HepG2 (cell line): Measurements from ENCODE around the gene TSPAN31. TPM values are rescaled to one million over a fixed set of nuclear protein-coding genes. Genes with fewer than 3 reads are reported as not detected.
A peak's percentile ranks its signal among the peaks of the same experiment; 100 is the strongest.

Experiments used
- ARNT ChIP-seq: fragments of 450-650 bp; IDR thresholded peaks from 2 replicates; pipeline ENCODE4 v1.6.1; 2017
- CBX5 ChIP-seq: sonication (generic); formaldehyde crosslinking; IDR thresholded peaks from 2 replicates; pipeline ENCODE4 v1.4.0; 2020; ENCODE audit warnings: missing genetic modification reagents, borderline replicate concordance
- CENPT ChIP-seq: sonication (generic); formaldehyde crosslinking; IDR thresholded peaks from 2 replicates; pipeline ENCODE4 v1.8.0; 2022; ENCODE audit warnings: low read depth, mild to moderate bottlenecking, moderate library complexity, missing genetic modification reagents
- GABPA ChIP-seq, 2 experiments: IDR thresholded peaks; 2 replicates each; pipeline ENCODE4 v1.6.1; 2011 to 2016; ENCODE audit warnings: low read depth in 2 of 2, low read length in 1 of 2, missing biosample characterization in 1 of 2, missing genetic modification characterization in 1 of 2
- HDAC1 ChIP-seq: sonication (generic); formaldehyde crosslinking; IDR thresholded peaks from 2 replicates; pipeline ENCODE4 v1.5.1; 2020; ENCODE audit warnings: mild to moderate bottlenecking, missing genetic modification reagents
- HOXA5 ChIP-seq: sonication (generic); formaldehyde crosslinking; IDR thresholded peaks from 2 replicates; pipeline ENCODE4 v1.4.0; 2020; ENCODE audit warnings: missing genetic modification reagents
- KAT8 ChIP-seq: IDR thresholded peaks from 2 replicates; pipeline ENCODE4 v1.6.1; 2016; ENCODE audit warnings: missing genetic modification reagents, missing compliant biosample characterization
- KLF13 ChIP-seq: sonication (generic); formaldehyde crosslinking; IDR thresholded peaks from 2 replicates; pipeline ENCODE4 v1.4.0; 2020; ENCODE audit warnings: mild to moderate bottlenecking, missing genetic modification reagents
- RFX3 ChIP-seq: IDR thresholded peaks from 2 replicates; pipeline ENCODE4 v1.6.1; 2016; ENCODE audit warnings: missing biosample characterization, missing genetic modification reagents
- SRY ChIP-seq: sonication (generic); formaldehyde crosslinking; IDR thresholded peaks from 2 replicates; pipeline ENCODE4 v1.8.0; 2022; ENCODE audit warnings: mild to moderate bottlenecking, missing genetic modification reagents
- SYNCRIP ChIP-seq: fragments of 200-400 bp; formaldehyde crosslinking; IDR thresholded peaks from 2 replicates; pipeline ENCODE4 v1.6.1; 2018; ENCODE audit warnings: mild to moderate bottlenecking, low read depth, low read length; ENCODE audit not compliant: insufficient read depth
- TAF15 ChIP-seq: fragments of 200-400 bp; formaldehyde crosslinking; IDR thresholded peaks from one replicate; pipeline ENCODE4 v1.6.1; 2018; ENCODE audit warnings: mild to moderate bottlenecking, low read depth, low read length; ENCODE audit not compliant: poor library complexity, severe bottlenecking
- ZBTB10 ChIP-seq: sonication (generic); formaldehyde crosslinking; IDR thresholded peaks from 2 replicates; pipeline ENCODE4 v1.4.0; 2020; ENCODE audit warnings: missing genetic modification reagents, borderline replicate concordance
- ZFP37 ChIP-seq: sonication (generic); formaldehyde crosslinking; IDR thresholded peaks from 2 replicates; pipeline ENCODE4 v1.4.0; 2020; ENCODE audit warnings: missing genetic modification reagents, borderline replicate concordance
- ZNF570 ChIP-seq: sonication (generic); formaldehyde crosslinking; IDR thresholded peaks from 2 replicates; pipeline ENCODE4 v1.4.0; 2020; ENCODE audit warnings: mild to moderate bottlenecking, missing genetic modification reagents, borderline replicate concordance
- polyA plus RNA-seq, 8 experiments: library from polyadenylated mRNA; depleted of rRNA in 3 of 8; stranded (reverse) in 7 of 8; unstranded in 1 of 8; fragments of >200 nt; fragmentation: Illumina TruSeq in 4 of 8; extraction: Trizol in 4 of 8; gene quantifications; 2 replicates each; pipeline versions ENCODE4 v1.2.1 to v1.2.3, GENCODE V29; 2011 to 2016; ENCODE audit warnings: low read depth in 4 of 8, missing spikeins in 1 of 8, mixed read lengths in 1 of 8; ENCODE audit not compliant: insufficient read depth in 1 of 8
- total RNA-seq, 5 experiments: library from RNA; depleted of rRNA; stranded (reverse); fragments of >200 nt; fragmentation: Illumina TruSeq; extraction: Trizol; gene quantifications; 2 replicates each; pipeline ENCODE4 v1.2.3, GENCODE V29; 2016; ENCODE audit warnings: low read depth in 1 of 5
- TF ChIP-seq, protein P1 (sequence below): IDR thresholded peaks from 2 replicates; pipeline ENCODE4 v1.6.1; 2016; ENCODE audit warnings: missing biosample characterization, missing genetic modification reagents, low read depth
- TF ChIP-seq, protein P2 (sequence below): sonication (generic); formaldehyde crosslinking; IDR thresholded peaks from 2 replicates; pipeline ENCODE4 v1.8.0; 2022; ENCODE audit warnings: missing genetic modification reagents, low read depth, mild to moderate bottlenecking, borderline replicate concordance
- TF ChIP-seq, protein P3 (sequence below), 2 experiments: sonication (generic) in 1 of 2; formaldehyde crosslinking in 1 of 2; IDR thresholded peaks; 2 replicates each; pipeline versions ENCODE4 v1.4.0 to v1.6.1; 2016 to 2020; ENCODE audit warnings: borderline replicate concordance in 1 of 2, low read depth in 1 of 2, mild to moderate bottlenecking in 1 of 2, missing genetic modification reagents in 1 of 2

TSPAN31 gene
- total and polyA plus RNA-seq, 2 of the 13 experiments (the other 11 are each of a cell fraction or from before 2014, with no cell fraction given): 10.4 to 24.6 TPM

DNA sequence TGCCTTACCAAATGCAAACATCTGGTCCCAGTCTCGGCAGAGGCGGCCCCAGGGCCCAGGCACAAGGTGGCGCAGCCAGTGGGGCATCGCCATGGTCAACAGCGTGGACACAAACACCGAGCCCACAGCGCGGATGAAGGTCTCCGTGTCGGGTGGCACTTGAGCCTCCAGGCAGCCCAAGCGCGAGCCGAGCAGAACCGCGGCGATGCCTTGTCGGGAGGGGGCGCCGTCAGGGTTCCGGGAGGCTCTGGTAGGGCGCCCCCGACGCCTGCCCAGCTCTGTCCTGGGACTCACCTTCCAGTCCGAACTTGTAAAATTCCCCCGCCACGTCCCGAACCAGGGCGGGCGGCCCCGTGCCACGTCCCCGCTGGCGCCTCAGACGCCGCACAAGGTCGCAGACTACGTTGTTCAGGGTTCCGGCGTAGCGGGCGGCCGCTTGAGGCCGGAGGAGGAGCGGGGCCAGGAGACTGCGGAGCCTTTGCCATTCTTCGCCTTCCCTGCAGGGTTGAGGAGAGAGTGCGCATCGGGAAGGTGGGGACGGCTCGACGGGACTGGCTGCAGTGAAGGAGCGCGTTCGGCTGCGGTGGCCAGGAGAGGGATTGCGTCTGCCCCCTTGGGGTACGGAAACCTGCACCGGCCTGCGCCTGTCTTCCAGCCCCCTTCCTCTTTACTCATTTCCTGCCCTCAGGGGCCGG lies 20.3 kb downstream of the TSPAN31 start (continued):
- TF ChIP-seq, protein P1, sequence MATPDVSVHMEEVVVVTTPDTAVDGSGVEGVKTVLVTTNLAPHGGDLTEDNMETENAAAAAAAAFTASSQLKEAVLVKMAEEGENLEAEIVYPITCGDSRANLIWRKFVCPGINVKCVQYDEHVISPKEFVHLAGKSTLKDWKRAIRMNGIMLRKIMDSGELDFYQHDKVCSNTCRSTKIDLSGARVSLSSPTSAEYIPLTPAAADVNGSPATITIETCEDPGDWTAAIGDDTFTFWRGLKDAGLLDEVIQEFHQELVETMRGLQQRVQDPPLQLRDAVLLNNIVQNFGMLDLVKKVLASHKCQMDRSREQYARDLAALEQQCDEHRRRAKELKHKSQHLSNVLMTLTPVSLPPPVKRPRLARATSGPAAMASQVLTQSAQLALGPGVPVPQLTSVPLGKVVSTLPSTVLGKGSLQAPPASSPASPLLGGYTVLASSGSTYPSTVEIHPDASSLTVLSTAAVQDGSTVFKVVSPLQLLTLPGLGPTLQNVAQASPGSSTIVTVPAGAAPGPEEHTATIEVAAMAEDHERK (CRISPR knock-in tag): no peak
- no peak for TF ChIP-seq KLF13 (CRISPR knock-in tag)
- no peak for TF ChIP-seq GABPA (IDR thresholded peaks at IDR 0.05; ENCODE audit: low read depth, low read length)
- TF ChIP-seq GABPA (CRISPR knock-in tag; IDR thresholded peaks at IDR 0.05; ENCODE audit: low read depth): no peak
- no peak for TF ChIP-seq ZFP37 (CRISPR knock-in tag)
- peak; percentile 39; the same call in 1 of the 2 replicates for TF ChIP-seq HDAC1
- TF ChIP-seq, protein P2, sequence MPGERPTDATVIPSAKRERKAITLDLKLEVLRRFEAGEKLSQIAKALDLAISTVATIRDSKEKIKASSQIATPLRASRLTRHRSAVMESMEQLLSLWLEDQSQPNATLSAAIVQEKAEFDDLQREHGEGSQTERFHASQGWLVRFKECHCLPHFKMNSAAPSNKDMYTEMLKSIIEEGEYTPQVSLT (CRISPR knock-in tag): no peak
- no peak for TF ChIP-seq SYNCRIP
- TF ChIP-seq, protein P3, sequence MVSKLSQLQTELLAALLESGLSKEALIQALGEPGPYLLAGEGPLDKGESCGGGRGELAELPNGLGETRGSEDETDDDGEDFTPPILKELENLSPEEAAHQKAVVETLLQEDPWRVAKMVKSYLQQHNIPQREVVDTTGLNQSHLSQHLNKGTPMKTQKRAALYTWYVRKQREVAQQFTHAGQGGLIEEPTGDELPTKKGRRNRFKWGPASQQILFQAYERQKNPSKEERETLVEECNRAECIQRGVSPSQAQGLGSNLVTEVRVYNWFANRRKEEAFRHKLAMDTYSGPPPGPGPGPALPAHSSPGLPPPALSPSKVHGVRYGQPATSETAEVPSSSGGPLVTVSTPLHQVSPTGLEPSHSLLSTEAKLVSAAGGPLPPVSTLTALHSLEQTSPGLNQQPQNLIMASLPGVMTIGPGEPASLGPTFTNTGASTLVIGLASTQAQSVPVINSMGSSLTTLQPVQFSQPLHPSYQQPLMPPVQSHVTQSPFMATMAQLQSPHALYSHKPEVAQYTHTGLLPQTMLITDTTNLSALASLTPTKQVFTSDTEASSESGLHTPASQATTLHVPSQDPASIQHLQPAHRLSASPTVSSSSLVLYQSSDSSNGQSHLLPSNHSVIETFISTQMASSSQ (IDR thresholded peaks at IDR 0.05; ENCODE audit: low read depth): no peak
- TF ChIP-seq, protein P3 (CRISPR knock-in tag; IDR thresholded peaks at IDR 0.05; ENCODE audit: borderline replicate concordance): 0 out of 2 replicates have a peak, but pooled peaks have one; percentile 8
- no peak for TF ChIP-seq ARNT
- peak; percentile 58; the same call in 1 of the 2 replicates for TF ChIP-seq CBX5 (CRISPR knock-in tag)
- TF ChIP-seq KAT8 (CRISPR knock-in tag): peak; percentile 33
- no peak for TF ChIP-seq RFX3 (CRISPR knock-in tag)
- no peak for TF ChIP-seq CENPT (CRISPR knock-in tag)
- no peak for TF ChIP-seq SRY (CRISPR knock-in tag)
- peak; percentile 51; the same call in 1 of the 2 replicates for TF ChIP-seq ZBTB10 (CRISPR knock-in tag)
- peak; percentile 53 for TF ChIP-seq TAF15
- TF ChIP-seq HOXA5: peak; percentile 64; the same call in 1 of the 2 replicates
- no peak for TF ChIP-seq ZNF570 (CRISPR knock-in tag)
